OCI-LY7 (cell line): ENCODE data around the gene LRRC4C. TPM values are rescaled to one million over a fixed set of nuclear protein-coding genes. Genes with fewer than 3 reads are reported as not detected.

Source experiments
- BruUV-seq: library from RNA; stranded (reverse); fragments of 400-500 nt; replicated peaks from 2 replicates; lab custom pipeline; 2021; lab: Mats Ljungman, UMichigan
- CTCF ChIA-PET: fragments of 300-600 bp; sonication (Branson Sonifier 250); formaldehyde crosslinking; loops from one replicate; lab custom pipeline; 2022; ENCODE audit warnings: antibody characterized with exemption; ENCODE audit not compliant: unreplicated experiment; lab: Charles Lee
- POLR2A ChIA-PET: fragments of 300-600 bp; sonication (Branson Sonifier 250); formaldehyde crosslinking; loops from one replicate; lab custom pipeline; 2022; ENCODE audit warnings: antibody characterized with exemption; lab: Charles Lee
- DNase-seq: peaks from one replicate; pipeline ENCODE4 v3.0.0-alpha.2; 2015; ENCODE audit warnings: low spot score
- H2AFZ ChIP-seq: fragments of 200-600 bp; sonication (generic), shearing (Covaris generic); 2 replicates; pipeline ENCODE4 v1.6.1; 2014; ENCODE audit warnings: mild to moderate bottlenecking, antibody characterized with exemption, low read length, moderate library complexity
- H3K27ac ChIP-seq: fragments of 200-600 bp; sonication (generic); 2 replicates; pipeline ENCODE4 v1.5.1; 2014; ENCODE audit warnings: mixed run types, low read depth, mild to moderate bottlenecking, moderate library complexity, low read length, inconsistent platforms; ENCODE audit not compliant: poor library complexity, severe bottlenecking
- H3K36me3 ChIP-seq: fragments of 200-600 bp; sonication (generic); 2 replicates; pipeline ENCODE4 v1.6.1; 2014; ENCODE audit warnings: mild to moderate bottlenecking, antibody characterized with exemption, low read length, moderate library complexity, mixed read lengths; ENCODE audit not compliant: insufficient read depth
- H3K4me1 ChIP-seq: fragments of 200-600 bp; sonication (generic); 2 replicates; pipeline ENCODE4 v1.5.1; 2014; ENCODE audit warnings: mild to moderate bottlenecking, low read length; ENCODE audit not compliant: insufficient read depth, poor library complexity, severe bottlenecking
- H3K4me2 ChIP-seq: fragments of 200-600 bp; sonication (generic); 2 replicates; pipeline ENCODE4 v1.6.1; 2014; ENCODE audit warnings: mild to moderate bottlenecking, low read length
- H3K4me3 ChIP-seq: fragments of 200-600 bp; sonication (generic); 2 replicates; pipeline ENCODE4 v1.5.1; 2014; ENCODE audit warnings: mild to moderate bottlenecking, low read depth, low read length; ENCODE audit not compliant: poor library complexity, severe bottlenecking
- H3K79me2 ChIP-seq: fragments of 200-600 bp; sonication (generic); 2 replicates; pipeline ENCODE4 v1.6.1; 2016; ENCODE audit warnings: low read depth, mild to moderate bottlenecking, low read length, moderate library complexity, mixed read lengths; ENCODE audit not compliant: insufficient read depth
- H3K9me2 ChIP-seq: fragments of 200-600 bp; sonication (generic); 2 replicates; pipeline ENCODE4 v1.6.1; 2016; ENCODE audit warnings: mild to moderate bottlenecking, low read length, mixed read lengths; ENCODE audit not compliant: insufficient read depth
- H3K9me3 ChIP-seq: fragments of 200-600 bp; sonication (generic); 2 replicates; pipeline ENCODE4 v1.6.1; 2014; ENCODE audit warnings: mild to moderate bottlenecking, mixed run types, low read length, mixed read lengths
- H4K20me1 ChIP-seq: fragments of 200-600 bp; sonication (generic); 2 replicates; pipeline ENCODE4 v1.6.1; 2014; ENCODE audit warnings: mild to moderate bottlenecking, antibody characterized with exemption, low read length, moderate library complexity, mixed read lengths; ENCODE audit not compliant: insufficient read depth
- EZH2phosphoT487 ChIP-seq: fragments of 200-600 bp; sonication (generic); IDR thresholded peaks from 2 replicates; pipeline ENCODE4 v1.6.1; 2018; ENCODE audit warnings: low read depth, borderline replicate concordance, mild to moderate bottlenecking, mixed run types, antibody characterized with exemption, low read length, moderate library complexity, mixed read lengths
- intact Hi-C: fragments of 100-400 bp; cut with micrococcal nuclease; formaldehyde crosslinking; loops from one replicate; pipeline ENCODE4 v1.10.0; 2022; ENCODE audit not compliant: unreplicated experiment
- total RNA-seq, 2 experiments: library from RNA; depleted of rRNA in 1 of 2; stranded (reverse); fragments of >200 nt in 1 of 2; shearing (Covaris generic) in 1 of 2; gene quantifications; 2 replicates each; pipeline ENCODE4 v1.2.3, GENCODE V29; 2014 to 2022
- TF ChIP-seq, protein P1 (sequence below): fragments of 200-600 bp; sonication (generic); conservative IDR thresholded peaks from 2 replicates; pipeline ENCODE4 v1.5.1; 2014; ENCODE audit warnings: mild to moderate bottlenecking, antibody characterized with exemption, low read length, moderate library complexity, mixed read lengths

LRRC4C gene
- total RNA-seq, 2 experiments from 2014 or later = not detected

DNA sequence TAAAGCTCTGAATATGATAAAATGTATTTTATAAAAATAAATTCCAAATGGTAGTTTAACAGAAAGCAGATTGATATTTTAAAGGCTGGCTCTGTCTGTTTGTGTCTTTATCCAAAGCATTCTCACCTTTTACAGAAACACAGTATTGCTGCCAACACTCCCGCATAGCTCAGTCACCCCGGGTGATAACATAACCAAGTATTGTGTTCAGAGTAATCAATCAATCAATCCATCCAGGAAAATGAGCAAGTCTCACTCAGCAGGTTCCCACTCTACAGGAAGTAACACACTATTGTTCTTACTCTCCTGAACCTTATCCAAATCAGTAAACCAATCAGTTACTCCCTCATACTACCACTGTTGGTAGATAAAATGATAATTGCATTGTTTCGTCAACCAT, 203.4 kb downstream of the LRRC4C start:
- ChIA-PET POLR2A (interaction anchor here (0.7 kb wide), 1 partner anchor 889 kb away, joined by 3 read pairs; no protein-coding TSS in a partner anchor), CTCF (no interaction called here)
- Histone ChIP-seq H2AFZ (no peak overlapping the region), H3K79me2 (no peaks in the 10 kb centered on the region), H3K4me2 (no peak overlapping the region), H3K36me3 (no peaks in the 10 kb centered on the region), H4K20me1 (no peaks in the 10 kb centered on the region), H3K9me3 (no peaks in the 10 kb centered on the region), H3K4me3 (no peak overlapping the region), H3K27ac (no peak overlapping the region), H3K9me2 (no peaks in the 10 kb centered on the region), H3K4me1 (no peaks in the 10 kb centered on the region)
- intact Hi-C loops = no loop called here
- TF ChIP-seq EZH2phosphoT487 = no peak
- TF ChIP-seq, protein P1, sequence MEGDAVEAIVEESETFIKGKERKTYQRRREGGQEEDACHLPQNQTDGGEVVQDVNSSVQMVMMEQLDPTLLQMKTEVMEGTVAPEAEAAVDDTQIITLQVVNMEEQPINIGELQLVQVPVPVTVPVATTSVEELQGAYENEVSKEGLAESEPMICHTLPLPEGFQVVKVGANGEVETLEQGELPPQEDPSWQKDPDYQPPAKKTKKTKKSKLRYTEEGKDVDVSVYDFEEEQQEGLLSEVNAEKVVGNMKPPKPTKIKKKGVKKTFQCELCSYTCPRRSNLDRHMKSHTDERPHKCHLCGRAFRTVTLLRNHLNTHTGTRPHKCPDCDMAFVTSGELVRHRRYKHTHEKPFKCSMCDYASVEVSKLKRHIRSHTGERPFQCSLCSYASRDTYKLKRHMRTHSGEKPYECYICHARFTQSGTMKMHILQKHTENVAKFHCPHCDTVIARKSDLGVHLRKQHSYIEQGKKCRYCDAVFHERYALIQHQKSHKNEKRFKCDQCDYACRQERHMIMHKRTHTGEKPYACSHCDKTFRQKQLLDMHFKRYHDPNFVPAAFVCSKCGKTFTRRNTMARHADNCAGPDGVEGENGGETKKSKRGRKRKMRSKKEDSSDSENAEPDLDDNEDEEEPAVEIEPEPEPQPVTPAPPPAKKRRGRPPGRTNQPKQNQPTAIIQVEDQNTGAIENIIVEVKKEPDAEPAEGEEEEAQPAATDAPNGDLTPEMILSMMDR = no peak
- no TSS peak for BruUV-seq
- no peak for DNase-seq

GRCh38 chr11:41254966-41255365, 204.5 kb downstream of the LRRC4C start:
- BruUV-seq = no TSS peak
- no peaks in the 10 kb centered on the region for H3K36me3 ChIP-seq
- CTCF ChIA-PET = no interaction called here
- DNase-seq = no peak
- H3K4me1 ChIP-seq = no peaks in the 10 kb centered on the region
- H3K4me3 ChIP-seq = no peak overlapping the region
- no peaks in the 10 kb centered on the region for H3K9me2 ChIP-seq
- H3K4me2 ChIP-seq = no peak overlapping the region
- TF ChIP-seq EZH2phosphoT487 = no peak
- TF ChIP-seq, protein P1 = no peak
- H2AFZ ChIP-seq = no peak overlapping the region
- POLR2A ChIA-PET = interaction anchor here (0.6 to 1.1 kb wide), 2 partner anchors 12 to 945 kb away, joined by 3 read pairs; no protein-coding TSS in a partner anchor
- H3K27ac ChIP-seq = no peak overlapping the region
- no peaks in the 10 kb centered on the region for H3K9me3 ChIP-seq
- no peaks in the 10 kb centered on the region for H3K79me2 ChIP-seq
- intact Hi-C loops = no loop called here
- H4K20me1 ChIP-seq = no peaks in the 10 kb centered on the region

DNA sequence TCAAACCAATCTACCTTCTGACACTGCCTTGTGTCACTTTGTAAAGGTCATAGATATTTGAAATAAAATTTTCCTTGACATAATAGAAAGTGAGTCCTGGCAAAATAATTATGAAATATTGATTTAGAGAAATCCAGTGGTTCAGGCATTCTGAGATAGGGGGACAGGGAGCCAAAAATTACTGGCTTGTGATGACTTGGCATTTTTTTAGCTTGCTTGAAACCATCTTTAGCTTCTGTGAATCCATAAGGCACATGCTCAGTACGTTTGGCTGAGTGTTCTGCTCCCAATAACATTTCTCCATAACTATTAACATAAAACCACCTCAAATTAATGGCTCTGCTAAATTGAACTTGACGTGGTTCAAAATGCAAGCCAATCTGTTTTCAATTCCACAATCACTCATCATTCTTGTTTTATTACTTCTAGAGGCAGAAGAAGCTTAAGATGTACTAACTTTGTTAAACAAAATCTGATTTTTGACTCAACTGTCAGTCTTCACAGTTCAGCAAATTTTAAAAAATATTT, 209.0 kb downstream of the LRRC4C start:
- no peak for TF ChIP-seq EZH2phosphoT487
- TF ChIP-seq, protein P1 = no peak
- Histone ChIP-seq H3K4me3 (no peak overlapping the region), H2AFZ (no peak overlapping the region), H3K36me3 (no peaks in the 10 kb centered on the region), H3K79me2 (no peaks in the 10 kb centered on the region), H3K9me2 (no peaks in the 10 kb centered on the region), H3K4me2 (no peak overlapping the region), H3K27ac (no peak overlapping the region), H3K9me3 (no peaks in the 10 kb centered on the region), H4K20me1 (no peaks in the 10 kb centered on the region), H3K4me1 (no peaks in the 10 kb centered on the region)
- ChIA-PET POLR2A (interaction anchor here (1.1 kb wide), 1 partner anchor 13 kb away, joined by 4 read pairs; no protein-coding TSS in a partner anchor), CTCF (no interaction called here)
- intact Hi-C loops = no loop called here
- BruUV-seq = no TSS peak
- DNase-seq = no peak
